AG04450 (cell line): ENCODE measurements around the gene CSRP1. TPM values are rescaled to one million over a fixed set of nuclear protein-coding genes. Genes with fewer than 3 reads are reported as not detected.
A peak's percentile ranks its signal among the peaks of the same experiment; 100 is the strongest.
"Not testable (repeated sequence)": the region's sequence is repeated elsewhere in the genome, so short reads cannot be mapped to it uniquely, and the experiment has no call there.

ENCODE experiments used
- CTCF ChIA-PET: fragments of 300-600, 350-600 bp; formaldehyde crosslinking; extraction: SDS; loops from one replicate; lab custom pipeline; 2022; ENCODE audit warnings: antibody characterized with exemption, inconsistent platforms; lab: Charles Lee
- POLR2A ChIA-PET: fragments of 350-600 bp; formaldehyde crosslinking; extraction: SDS; loops from one replicate; lab custom pipeline; 2021; ENCODE audit warnings: antibody characterized with exemption, inconsistent platforms; lab: Yijun Ruan, JAX
- DNase-seq: peaks from one replicate; pipeline ENCODE4 v3.0.0-alpha.2; 2011; ENCODE audit warnings: low read depth, low spot score
- H3K27ac ChIP-seq: one replicate; pipeline ENCODE4 v1.5.1; 2012; ENCODE audit warnings: low read depth, low read length, control low read depth
- H3K27me3 ChIP-seq: one replicate; pipeline ENCODE4 v1.6.0; 2012; ENCODE audit warnings: low read length; ENCODE audit not compliant: control insufficient read depth, insufficient read depth
- H3K4me3 ChIP-seq: 2 replicates; pipeline ENCODE4 v1.5.1; 2011; ENCODE audit warnings: mild to moderate bottlenecking, low read depth, low read length, control low read depth
- H3K9me3 ChIP-seq: 2 replicates; pipeline ENCODE4 v1.5.1; 2012; ENCODE audit warnings: low read length; ENCODE audit not compliant: control insufficient read depth, insufficient read depth
- CTCF ChIP-seq: IDR thresholded peaks from 2 replicates; pipeline ENCODE4 v1.5.1; 2011; ENCODE audit warnings: low read depth, low read length, control low read depth, inconsistent platforms
- polyA plus RNA-seq: library from polyadenylated mRNA; depleted of rRNA; stranded (reverse); fragments of >200 nt; gene quantifications from 2 replicates; pipeline ENCODE4 v1.2.3, GENCODE V29; 2011

Gene CSRP1
- polyA plus RNA-seq, 1 experiment, result 641 TPM

DNA sequence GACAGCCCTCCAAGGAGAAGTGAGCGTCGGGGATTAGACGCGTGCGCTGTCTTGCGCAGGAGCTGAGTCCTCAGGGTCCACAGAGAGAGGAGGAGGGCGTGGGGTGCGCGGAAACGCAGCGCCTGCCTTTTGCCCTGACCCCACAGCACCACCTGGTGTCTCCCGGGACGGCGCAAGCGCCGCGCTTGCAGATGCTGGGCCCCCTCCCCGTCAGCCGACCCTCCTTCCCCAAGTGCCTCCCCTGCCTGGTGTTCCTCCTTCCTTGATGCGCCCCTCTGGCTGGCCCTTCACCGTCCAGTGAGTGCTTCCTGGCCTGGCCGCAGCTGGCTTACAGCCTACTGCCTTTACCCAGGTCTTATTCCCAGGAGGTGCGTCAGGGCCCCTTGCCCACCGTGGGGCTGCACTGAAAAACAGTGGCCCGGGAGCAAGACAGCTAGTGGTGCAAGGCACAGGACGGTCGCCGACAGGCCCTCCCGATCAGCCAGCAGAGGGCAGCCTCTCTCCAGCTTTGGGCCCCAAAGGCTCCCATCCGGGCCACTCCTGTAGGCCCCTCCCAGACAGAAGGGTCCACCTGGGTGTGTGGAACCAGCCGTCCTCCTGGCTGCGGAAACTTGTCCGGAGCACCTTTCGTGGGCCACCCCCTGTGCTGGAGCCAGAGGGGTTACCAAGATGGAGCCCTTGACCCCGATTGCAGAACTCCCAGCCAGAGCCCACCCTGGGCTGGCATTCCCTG is 25.0 kb downstream of the CSRP1 start:
- H3K27ac ChIP-seq, result no peak overlapping the region
- DNase-seq, result no peak
- POLR2A ChIA-PET, result interaction anchor here (0.7 to 4.6 kb wide), 9 partner anchors 12 to 34 kb away, joined by 3 to 36 read pairs (median 5); partner anchors contain the start of genes CSRP1 and PHLDA3
- CTCF ChIA-PET, result interaction anchor here (0.5 to 13.3 kb wide), 22 partner anchors 9 to 1589 kb away, joined by 3 to 307 read pairs (median 6); no protein-coding TSS in a partner anchor
- TF ChIP-seq CTCF, result peak; percentile 82
- H3K4me3 ChIP-seq, result no peak overlapping the region
- no peaks in the 10 kb centered on the region for H3K27me3 ChIP-seq
- no peaks in the 10 kb centered on the region for H3K9me3 ChIP-seq

DNA sequence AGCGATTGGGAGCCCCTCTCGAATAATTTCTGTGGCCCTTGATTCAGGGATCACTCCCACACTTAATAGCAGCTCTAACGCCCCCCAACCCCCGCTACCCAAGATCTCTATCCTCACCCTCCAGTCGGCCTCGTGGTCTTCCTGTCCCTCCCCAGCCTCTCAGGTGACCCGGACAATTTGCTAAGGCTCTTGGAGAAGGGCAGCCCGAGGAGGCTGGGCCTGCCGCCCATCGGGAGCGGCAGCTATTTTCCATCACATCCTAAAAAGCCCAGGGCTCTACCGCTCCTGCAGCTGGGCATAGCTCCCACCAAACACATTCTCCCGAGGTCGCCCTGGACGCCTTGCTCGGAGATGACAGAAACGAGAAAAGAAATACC is 25.9 kb downstream of the CSRP1 start:
- Histone ChIP-seq H3K27me3 (no peaks in the 10 kb centered on the region), H3K9me3 (no peaks in the 10 kb centered on the region), H3K4me3 (no peak overlapping the region), H3K27ac (peak overlapping the region; percentile 21)
- CTCF ChIA-PET, result interaction anchor here (0.5 to 13.3 kb wide), 12 partner anchors 10 to 1590 kb away, joined by 3 to 307 read pairs (median 6); no protein-coding TSS in a partner anchor
- no peak for DNase-seq
- no peak for TF ChIP-seq CTCF
- POLR2A ChIA-PET, result interaction anchor here (0.6 to 4.6 kb wide), 7 partner anchors 9 to 32 kb away, joined by 3 to 36 read pairs (median 9); partner anchors contain the start of genes CSRP1 and PHLDA3

- Histone ChIP-seq H3K27ac (peak overlapping the region; percentile 48), H3K4me3 (0 out of 2 replicates have a peak overlapping the region, but pooled peaks have one; percentile 13), H3K9me3 (no peaks in the 10 kb centered on the region), H3K27me3 (no peaks in the 10 kb centered on the region)
- POLR2A ChIA-PET, result interaction anchor here (0.5 to 4.6 kb wide), 7 partner anchors 9 to 62 kb away, joined by 3 to 36 read pairs (median 4); partner anchors contain the start of genes CSRP1 and PHLDA3
- DNase-seq, result no peak
- CTCF ChIA-PET, result interaction anchor here (0.8 to 13.3 kb wide), 11 partner anchors 11 to 78 kb away, joined by 3 to 307 read pairs (median 6); no protein-coding TSS in a partner anchor
- peak; percentile 6; the same call in 1 of the 2 replicates for TF ChIP-seq CTCF
Observed at GRCh38 chr1:201480231-201481003, 26.5 kb downstream of the CSRP1 start.

DNA sequence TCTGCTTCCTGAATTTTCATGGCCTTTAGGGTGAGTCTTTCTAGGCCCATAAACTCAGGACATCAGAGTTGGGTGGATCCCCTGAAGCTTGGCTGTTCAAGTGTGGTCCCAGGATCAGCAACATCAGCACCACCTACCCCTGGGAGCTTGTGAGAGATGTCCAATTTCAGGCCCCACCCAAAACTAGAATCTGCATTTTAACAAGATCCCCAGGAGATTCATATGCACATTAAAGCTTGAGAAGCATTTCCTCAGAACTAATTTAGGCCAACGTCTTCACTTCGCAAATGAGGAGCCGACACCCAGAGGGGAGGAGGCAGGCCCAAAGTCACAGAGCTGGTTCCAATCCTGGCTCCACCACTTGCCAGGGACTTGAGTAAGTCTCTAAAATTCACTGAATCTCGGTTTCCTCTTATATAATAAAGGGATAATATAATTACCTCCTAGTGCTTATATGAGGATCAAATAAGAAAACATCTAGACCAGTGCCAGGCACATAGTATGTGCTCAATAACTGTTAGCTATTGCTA is 27.7 kb downstream of the CSRP1 start:
- Histone ChIP-seq H3K4me3 (no peak overlapping the region), H3K27me3 (no peaks in the 10 kb centered on the region), H3K27ac (no peak overlapping the region), H3K9me3 (no peaks in the 10 kb centered on the region)
- no peak for TF ChIP-seq CTCF
- POLR2A ChIA-PET, result interaction anchor here (1.2 to 4.6 kb wide), 2 partner anchors 10 to 31 kb away, joined by 3 to 36 read pairs; partner anchors contain the start of gene PHLDA3
- CTCF ChIA-PET, result interaction anchor here (3.0 to 13.3 kb wide), 3 partner anchors 31 to 43 kb away, joined by 12 to 307 read pairs (median 29); no protein-coding TSS in a partner anchor
- DNase-seq, result no peak

DNA sequence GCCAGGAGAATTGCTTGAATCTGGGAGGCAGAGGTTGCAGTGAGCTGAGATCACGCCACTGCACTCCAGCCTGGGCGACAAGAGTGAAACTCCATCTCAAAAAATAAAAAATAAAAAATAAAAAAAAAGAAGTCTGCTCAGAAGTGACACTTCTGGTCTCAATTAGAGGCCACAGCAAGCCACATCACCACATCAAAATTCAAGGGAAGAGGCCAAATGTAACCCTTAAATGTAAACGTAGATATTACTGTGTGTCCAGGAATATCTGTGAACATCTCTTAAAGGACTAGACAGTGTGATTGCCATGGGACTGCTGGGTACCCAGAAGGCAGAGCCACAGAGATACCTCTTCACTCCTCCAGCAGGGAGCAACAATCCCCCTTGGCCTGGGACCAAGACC is 28.3 kb downstream of the CSRP1 start:
- H3K27ac ChIP-seq, H3K4me3 ChIP-seq, H3K9me3 ChIP-seq, DNase-seq, H3K27me3 ChIP-seq: not testable (repeated sequence)
- CTCF ChIA-PET, result interaction anchor here (3.0 to 3.8 kb wide), 3 partner anchors 30 to 43 kb away, joined by 10 to 29 read pairs (median 12); no protein-coding TSS in a partner anchor
- POLR2A ChIA-PET, result interaction anchor here (1.0 kb wide), 1 partner anchor 10 kb away, joined by 4 read pairs; the partner anchor contains the start of gene PHLDA3
